K562 (cell line): ENCODE measurements around the gene ZNF891. TPM values are rescaled to one million over a fixed set of nuclear protein-coding genes. Genes with fewer than 3 reads are reported as not detected.

Source experiments
- CHD1 ChIP-seq: fragments of 200-600 bp; sonication (generic); IDR thresholded peaks from one replicate; pipeline ENCODE4 v1.6.1; 2012; ENCODE audit warnings: mild to moderate bottlenecking, moderate library complexity, low read length, inconsistent platforms
- CREB1 ChIP-seq, 2 experiments: sonication (generic) in 1 of 2; formaldehyde crosslinking in 1 of 2; IDR thresholded peaks; 2 replicates each; pipeline versions ENCODE4 v1.6.1 to v1.8.0; 2012 to 2022; ENCODE audit warnings: inconsistent platforms in 1 of 2, mild to moderate bottlenecking in 1 of 2, missing genetic modification reagents in 1 of 2, moderate library complexity in 1 of 2
- CREM ChIP-seq: IDR thresholded peaks from 2 replicates; pipeline ENCODE4 v1.6.1; 2014; ENCODE audit warnings: antibody characterized with exemption, low read depth
- FOXP1 ChIP-seq: sonication (generic); formaldehyde crosslinking; IDR thresholded peaks from 2 replicates; pipeline ENCODE4 v1.8.0; 2022; ENCODE audit warnings: mild to moderate bottlenecking, missing genetic modification reagents
- GTF3C2 ChIP-seq: IDR thresholded peaks from 3 replicates; pipeline ENCODE4 v1.6.1; 2011; ENCODE audit warnings: borderline replicate concordance, mild to moderate bottlenecking, moderate library complexity; ENCODE audit not compliant: insufficient read length; ENCODE audit errors: extremely low read depth
- KDM5B ChIP-seq: fragments of 200-600 bp; sonication (generic); IDR thresholded peaks from 2 replicates; pipeline ENCODE4 v1.6.1; 2012; ENCODE audit warnings: low read depth, mild to moderate bottlenecking, moderate library complexity, low read length, control low read depth, inconsistent platforms; ENCODE audit not compliant: insufficient replicate concordance
- MTA2 ChIP-seq: fragments of 450-650 bp; IDR thresholded peaks from 2 replicates; pipeline ENCODE4 v1.6.1; 2016; ENCODE audit warnings: low read depth
- MYC ChIP-seq, 2 experiments: fragments of 250-450 bp in 1 of 2; sonication (Bioruptor Pico) in 1 of 2; IDR thresholded peaks; 2 replicates each; pipeline versions ENCODE4 v1.5.1 to v1.6.1; 2012 to 2021; ENCODE audit warnings: low read depth in 2 of 2, borderline replicate concordance in 1 of 2, improper control_type of control experiment in 1 of 2, low read length in 1 of 2, mild to moderate bottlenecking in 1 of 2, moderate library complexity in 1 of 2
- NCOA6 ChIP-seq: fragments of 450-650 bp; IDR thresholded peaks from 2 replicates; pipeline ENCODE4 v1.6.1; 2017; ENCODE audit warnings: mild to moderate bottlenecking
- SMARCA5 ChIP-seq: fragments of 450-650 bp; IDR thresholded peaks from 2 replicates; pipeline ENCODE4 v1.6.1; 2016
- SRSF7 ChIP-seq: fragments of 200-400 bp; formaldehyde crosslinking; optimal IDR thresholded peaks from 2 replicates; pipeline ENCODE3; 2017; ENCODE audit warnings: mild to moderate bottlenecking, low read depth, low read length
- SRSF9 ChIP-seq: fragments of 200-400 bp; formaldehyde crosslinking; IDR thresholded peaks from 2 replicates; pipeline ENCODE4 v1.6.1; 2017; ENCODE audit warnings: low read depth, low read length, borderline replicate concordance
- STAT5A ChIP-seq: IDR thresholded peaks from 2 replicates; pipeline ENCODE4 v1.6.1; 2012; ENCODE audit warnings: low read length, inconsistent platforms, borderline replicate concordance
- STAT6 ChIP-seq: sonication (generic); formaldehyde crosslinking; IDR thresholded peaks from 2 replicates; pipeline ENCODE4 v1.8.1; 2023; ENCODE audit warnings: mild to moderate bottlenecking, missing genetic modification reagents
- THRAP3 ChIP-seq: fragments of 450-650 bp; IDR thresholded peaks from 2 replicates; pipeline ENCODE4 v1.6.1; 2016; ENCODE audit warnings: mild to moderate bottlenecking, inconsistent platforms, borderline replicate concordance
- TRIM24 ChIP-seq, 2 experiments: fragments of 450-650 bp; IDR thresholded peaks; 2 replicates each; pipeline ENCODE4 v1.6.1; 2016
- ZKSCAN1 ChIP-seq: fragments of 150-350 bp; IDR thresholded peaks from 2 replicates; pipeline ENCODE4 v1.6.1; 2016; ENCODE audit warnings: low read depth, low read length
- ZNF212 ChIP-seq: fragments of 450-650 bp; formaldehyde crosslinking; IDR thresholded peaks from 2 replicates; pipeline ENCODE4 v1.4.0; 2020; ENCODE audit warnings: mild to moderate bottlenecking
- ZNF253 ChIP-seq: fragments of 250-450 bp; sonication (Bioruptor Pico); conservative IDR thresholded peaks from 2 replicates; pipeline ENCODE4 v1.6.1; 2021; ENCODE audit warnings: mild to moderate bottlenecking
- ZNF395 ChIP-seq: fragments of 200-800 bp; sonication (Bioruptor generic); IDR thresholded peaks from 2 replicates; pipeline ENCODE4 v1.6.1; 2017; ENCODE audit warnings: missing genetic modification characterization, missing compliant biosample characterization
- ZNF668 ChIP-seq: fragments of 250-450 bp; sonication (Bioruptor Pico); IDR thresholded peaks from 2 replicates; pipeline ENCODE4 v1.8.0; 2022; ENCODE audit warnings: mild to moderate bottlenecking, inconsistent platforms
- polyA plus RNA-seq, 8 experiments: library from polyadenylated mRNA; depleted of rRNA in 4 of 8; stranded (reverse) in 5 of 8; unstranded in 3 of 8; fragments of >200 nt; fragmentation: Nextera tagmentation in 2 of 8; fragmentation: Illumina TruSeq in 1 of 8; extraction: Ambion mirVana in 2 of 8; extraction: Trizol in 1 of 8; gene quantifications; 2 replicates each; pipeline versions ENCODE4 v1.2.1 to v1.2.3, GENCODE V29; 2011 to 2014; ENCODE audit warnings: inconsistent platforms in 1 of 8, missing spikeins in 1 of 8
- total RNA-seq, 7 experiments: library from RNA; depleted of rRNA in 6 of 7; stranded (reverse); fragments of >200 nt in 6 of 7; fragmentation: Illumina TruSeq in 2 of 7; extraction: Trizol in 2 of 7; gene quantifications; 2 replicates each; pipeline versions ENCODE4 v1.2.1 to v1.2.3, GENCODE V29; 2011 to 2021; ENCODE audit warnings: low replicate concordance in 1 of 7

Gene ZNF891
- total and polyA plus RNA-seq, 9 of the 15 experiments (the other 6 are each of a cell fraction or from before 2014, with no cell fraction given) = 0.41 to 2.0 (median 1.3) TPM

- TF ChIP-seq STAT6 (CRISPR knock-in tag) (no peak), ZNF395 (CRISPR knock-in tag) (peak; percentile 84; the same call in 1 of the 2 replicates), CREM (peak; percentile 96), KDM5B (peak; percentile 78), MYC (IDR thresholded peaks at IDR 0.05; ENCODE audit: low read depth, low read length) (peak; percentile 92), MYC (CRISPR knock-in tag; IDR thresholded peaks at IDR 0.05; ENCODE audit: borderline replicate concordance, low read depth) (peak; percentile 78), CHD1 (no peak), ZNF668 (CRISPR knock-in tag) (no peak), TRIM24 (IDR thresholded peaks at IDR 0.05) (peak in 1 of 2 experiments; percentile 44; a peak in 1 of 4 replicates), ZKSCAN1 (no peak; the same call in 1 of the 2 replicates), GTF3C2 (no peak), ZNF212 (CRISPR knock-in tag) (no peak), FOXP1 (CRISPR knock-in tag) (0 out of 2 replicates have a peak, but pooled peaks have one; percentile 13), STAT5A (no peak), MTA2 (no peak), ZNF253 (CRISPR knock-in tag) (no peak), NCOA6 (no peak), SRSF7 (no peak), CREB1 (IDR thresholded peaks at IDR 0.05) (peak; percentile 96), CREB1 (CRISPR knock-in tag; IDR thresholded peaks at IDR 0.05) (peak; percentile 91), SRSF9 (no peak), SMARCA5 (no peak), THRAP3 (no peak)
These were observed 49.5 kb downstream of the ZNF891 start, which contains the start of gene ZNF140 (continued) for GRCh38 chr12:133080368-133081158.
